ENCODE results near the gene CEACAM4.

GRCh38 chr19:41638641-41639081, 11.8 kb upstream of the CEACAM4 start:
- TF ChIP-seq POLR2A (IDR thresholded peaks at IDR 0.05), result no peak
- TF ChIP-seq, protein P1, sequence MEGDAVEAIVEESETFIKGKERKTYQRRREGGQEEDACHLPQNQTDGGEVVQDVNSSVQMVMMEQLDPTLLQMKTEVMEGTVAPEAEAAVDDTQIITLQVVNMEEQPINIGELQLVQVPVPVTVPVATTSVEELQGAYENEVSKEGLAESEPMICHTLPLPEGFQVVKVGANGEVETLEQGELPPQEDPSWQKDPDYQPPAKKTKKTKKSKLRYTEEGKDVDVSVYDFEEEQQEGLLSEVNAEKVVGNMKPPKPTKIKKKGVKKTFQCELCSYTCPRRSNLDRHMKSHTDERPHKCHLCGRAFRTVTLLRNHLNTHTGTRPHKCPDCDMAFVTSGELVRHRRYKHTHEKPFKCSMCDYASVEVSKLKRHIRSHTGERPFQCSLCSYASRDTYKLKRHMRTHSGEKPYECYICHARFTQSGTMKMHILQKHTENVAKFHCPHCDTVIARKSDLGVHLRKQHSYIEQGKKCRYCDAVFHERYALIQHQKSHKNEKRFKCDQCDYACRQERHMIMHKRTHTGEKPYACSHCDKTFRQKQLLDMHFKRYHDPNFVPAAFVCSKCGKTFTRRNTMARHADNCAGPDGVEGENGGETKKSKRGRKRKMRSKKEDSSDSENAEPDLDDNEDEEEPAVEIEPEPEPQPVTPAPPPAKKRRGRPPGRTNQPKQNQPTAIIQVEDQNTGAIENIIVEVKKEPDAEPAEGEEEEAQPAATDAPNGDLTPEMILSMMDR (IDR thresholded peaks at IDR 0.05), result no peak
